Activated naive CD4-positive, alpha-beta T cell treated with Interleukin-2 at 50 U/mL for 16 hours (primary cell): ENCODE results near the gene CARMIL1.
"Not testable (repeated sequence)": the region's sequence is repeated elsewhere in the genome, so short reads cannot be mapped to it uniquely, and the experiment has no call there.

ENCODE experiments used
- DNase-seq: peaks from one replicate; pipeline ENCODE4 v3.0.0-alpha.2; 2020

Gene CARMIL1

DNA sequence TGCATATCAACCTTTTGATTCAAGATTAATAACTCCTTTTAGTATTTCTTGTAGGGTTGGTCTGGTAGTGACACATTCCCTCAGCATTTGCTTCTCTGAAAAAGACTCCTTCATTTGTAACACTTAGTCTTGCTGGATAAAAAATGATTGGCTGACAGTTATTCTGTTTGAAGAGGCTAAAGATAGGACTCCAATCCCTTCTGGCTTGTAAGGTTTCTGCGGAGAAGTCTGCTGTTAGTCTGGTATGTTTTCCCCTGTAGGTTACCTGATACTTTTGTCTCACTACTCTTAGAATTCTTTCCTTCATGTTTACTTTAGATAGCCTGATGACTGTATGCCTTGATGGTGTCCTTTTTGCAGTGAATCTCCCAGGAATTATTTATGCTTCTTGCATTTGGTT, 96.0 kb downstream of the CARMIL1 start:
- no peak for DNase-seq

DNA sequence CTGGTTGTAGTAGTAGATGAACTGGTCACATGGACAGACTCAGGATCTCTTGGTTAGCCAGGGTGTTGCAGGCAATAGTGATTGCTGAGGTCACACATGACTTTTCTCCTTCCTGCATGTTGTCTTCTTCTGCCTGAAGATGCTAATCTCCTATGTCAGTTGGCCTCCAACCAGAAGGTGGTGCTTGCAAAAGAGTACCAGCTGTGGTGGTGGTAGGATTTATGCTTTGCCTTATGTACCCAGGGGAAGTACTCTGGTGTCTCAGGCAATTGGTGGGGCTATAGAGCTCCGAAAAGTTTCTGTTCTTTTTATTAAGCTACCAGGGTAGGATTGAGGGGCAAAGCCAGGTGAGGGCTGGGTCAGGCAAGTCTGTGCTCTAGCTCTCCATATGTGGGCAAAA, 98.5 kb downstream of the CARMIL1 start:
- no peak for DNase-seq

DNA sequence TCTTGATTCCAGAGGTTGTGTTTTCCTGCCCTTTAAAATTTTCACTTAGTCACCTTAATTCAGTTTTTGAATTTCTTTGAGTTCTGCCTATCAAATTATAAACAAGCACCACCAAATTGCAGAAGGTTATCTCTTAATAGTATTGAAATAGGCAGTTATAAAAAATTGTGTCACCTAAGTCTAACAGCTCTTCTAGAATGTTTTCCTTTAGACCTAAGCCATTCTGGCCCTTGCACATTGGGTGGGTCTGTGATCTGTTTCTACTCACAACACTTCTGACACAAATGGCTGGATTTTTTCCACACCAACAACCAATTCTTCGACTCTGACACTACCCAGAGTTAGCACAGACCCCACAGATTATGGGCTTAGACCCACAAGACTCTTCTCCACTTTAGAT, 101.9 kb downstream of the CARMIL1 start:
- no peak for DNase-seq

DNA sequence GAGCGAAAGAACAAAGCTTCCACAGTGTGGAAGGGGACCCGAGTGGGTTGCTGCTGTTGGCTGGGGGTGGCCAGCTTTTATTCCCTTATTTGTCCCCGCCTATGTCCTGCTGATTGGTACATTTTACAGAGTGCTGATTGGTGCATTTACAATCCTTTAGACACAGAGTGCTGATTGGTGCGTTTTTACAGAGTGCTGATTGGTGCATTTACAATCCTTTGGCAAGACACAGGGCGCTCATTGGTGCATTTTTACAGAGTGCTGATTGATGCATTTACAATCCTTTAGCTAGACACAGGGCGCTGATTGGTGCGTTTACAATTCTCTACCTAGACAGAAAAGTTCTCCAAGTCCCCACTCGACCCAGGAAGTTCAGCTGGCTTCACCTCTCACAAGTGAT, 103.3 kb downstream of the CARMIL1 start:
- DNase-seq = not testable (repeated sequence)

DNA sequence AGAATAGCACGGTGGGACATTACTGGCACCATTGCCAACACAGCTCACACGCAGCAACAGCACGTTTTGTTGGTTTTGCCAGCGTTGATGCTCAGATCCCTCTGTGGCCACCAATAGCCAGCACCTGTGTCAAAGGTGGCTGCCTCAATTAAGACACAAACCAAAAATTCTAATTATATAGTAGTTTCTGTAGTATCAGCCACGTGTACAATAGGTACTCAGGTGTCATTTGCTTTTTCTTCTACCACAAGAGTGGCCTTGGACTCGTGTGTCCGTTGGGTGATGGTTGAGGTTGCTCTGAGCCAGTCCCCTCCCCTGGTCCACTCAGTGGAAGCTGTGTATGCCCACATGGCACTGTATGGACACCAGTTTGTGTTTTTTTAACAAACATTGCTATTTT, 105.1 kb downstream of the CARMIL1 start:
- no peak for DNase-seq

DNA sequence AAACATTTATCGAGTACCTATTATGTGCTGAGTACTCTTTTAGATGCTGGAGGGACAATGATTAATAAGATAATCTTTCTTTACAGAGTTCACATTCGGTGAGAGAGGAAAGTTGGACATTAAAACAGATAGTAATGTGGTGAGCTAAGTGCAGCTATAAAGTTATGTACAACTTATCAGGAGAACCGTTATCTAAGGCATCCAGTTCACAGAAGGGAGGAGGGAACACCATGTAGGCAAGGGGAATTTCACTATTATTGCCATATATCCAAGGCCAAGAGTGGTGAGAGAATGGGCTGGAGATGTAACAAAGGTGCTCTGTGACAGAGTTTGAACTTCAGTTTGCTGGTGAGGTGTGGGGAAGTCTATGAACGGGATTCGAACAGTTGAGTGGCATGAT, 105.8 kb downstream of the CARMIL1 start:
- no peak for DNase-seq

DNA sequence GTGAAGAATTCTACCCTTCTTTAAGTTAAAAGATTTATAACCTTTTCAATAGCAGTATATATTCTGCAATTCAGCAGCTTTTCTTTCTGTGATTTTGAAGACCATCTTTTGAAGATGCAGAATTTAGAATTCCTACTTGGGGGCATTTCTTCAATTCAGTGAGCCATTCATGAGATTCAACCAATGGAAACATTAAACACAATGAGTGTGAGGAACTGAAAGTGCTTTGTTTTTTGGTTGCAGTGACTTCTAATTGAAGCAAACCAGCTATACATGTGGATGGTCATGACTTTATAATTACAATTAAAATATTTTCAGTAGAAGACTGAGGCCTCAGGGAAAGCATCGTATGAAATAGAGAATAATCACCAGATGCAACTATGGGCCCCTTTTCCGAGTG, 108.3 kb downstream of the CARMIL1 start:
- DNase-seq = no peak

DNA sequence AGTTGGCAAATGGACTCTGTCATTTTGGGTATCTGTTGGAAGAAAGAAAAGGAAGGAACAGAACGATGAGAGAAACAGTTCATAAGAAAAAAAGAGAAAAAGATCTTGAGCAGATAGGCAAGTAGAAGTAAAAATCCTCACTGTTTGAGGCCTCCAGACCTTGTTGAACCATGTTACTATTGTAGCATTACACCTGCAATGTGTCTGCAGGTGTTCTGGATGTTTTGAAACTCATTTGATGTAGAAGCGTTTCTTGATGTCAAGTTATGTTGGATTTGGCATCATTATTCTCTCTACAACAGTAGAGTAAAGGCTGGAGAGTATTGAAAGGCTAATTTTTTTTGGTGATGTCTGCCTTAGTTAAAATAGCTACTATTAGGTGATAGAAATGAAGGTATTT, 108.7 kb downstream of the CARMIL1 start:
- no peak for DNase-seq

DNA sequence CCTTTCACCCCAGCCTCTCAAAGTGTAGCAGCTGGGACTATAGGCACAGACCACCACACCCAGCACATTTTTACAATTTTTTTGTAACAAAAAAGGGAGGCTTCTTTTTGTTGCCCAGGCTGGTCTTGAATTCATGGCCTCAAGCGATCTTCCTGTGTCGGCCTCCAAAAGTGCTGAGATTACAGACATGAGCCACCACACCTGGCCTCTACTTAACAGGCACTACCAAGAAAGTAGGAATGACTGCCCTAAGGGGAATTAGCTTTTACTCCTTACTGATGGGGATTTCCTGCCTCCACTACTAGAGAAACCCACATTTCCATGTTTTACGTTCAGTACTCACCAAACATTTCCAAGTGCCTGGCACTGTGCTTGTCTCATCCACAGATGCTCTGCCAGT, 109.6 kb downstream of the CARMIL1 start:
- DNase-seq = no peak

DNA sequence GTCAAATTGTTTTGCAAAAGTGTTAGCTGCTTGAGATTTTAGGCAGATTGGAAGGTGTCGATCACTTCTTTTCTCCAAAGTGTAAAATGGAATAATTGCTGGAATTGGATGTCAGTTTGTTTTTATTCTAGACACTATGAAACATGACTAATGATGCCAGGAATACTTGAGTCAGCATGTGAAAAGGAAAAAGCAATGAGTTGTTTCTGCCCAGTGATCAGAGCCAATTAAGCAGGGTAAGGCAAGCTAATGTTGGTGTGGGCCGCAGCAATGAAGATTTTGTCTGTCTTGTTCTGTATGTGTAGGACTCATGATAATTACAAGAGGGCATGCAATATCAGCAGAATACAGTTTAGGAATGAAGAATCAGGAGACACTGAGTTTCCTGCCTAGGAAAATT, 110.3 kb downstream of the CARMIL1 start:
- DNase-seq = no peak

DNA sequence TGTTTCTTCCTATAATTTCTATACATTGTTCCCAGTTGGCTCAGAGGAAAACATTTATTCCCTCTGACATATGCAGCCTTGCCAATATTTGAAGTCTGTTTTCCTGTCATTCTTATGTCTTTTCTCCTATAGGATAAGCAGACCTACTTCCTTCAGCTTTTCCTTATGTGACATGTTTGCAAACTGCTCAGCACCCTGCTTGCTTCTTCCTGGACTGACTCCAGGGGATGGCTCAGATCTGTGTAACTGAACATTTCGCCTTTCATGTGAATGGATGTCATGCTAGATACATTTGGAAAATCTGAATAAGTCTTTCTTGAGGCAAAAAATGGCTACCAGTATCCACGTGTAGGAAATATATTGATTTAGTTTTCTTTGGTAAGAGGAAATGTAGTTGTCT, 113.2 kb downstream of the CARMIL1 start:
- DNase-seq = no peak

DNA sequence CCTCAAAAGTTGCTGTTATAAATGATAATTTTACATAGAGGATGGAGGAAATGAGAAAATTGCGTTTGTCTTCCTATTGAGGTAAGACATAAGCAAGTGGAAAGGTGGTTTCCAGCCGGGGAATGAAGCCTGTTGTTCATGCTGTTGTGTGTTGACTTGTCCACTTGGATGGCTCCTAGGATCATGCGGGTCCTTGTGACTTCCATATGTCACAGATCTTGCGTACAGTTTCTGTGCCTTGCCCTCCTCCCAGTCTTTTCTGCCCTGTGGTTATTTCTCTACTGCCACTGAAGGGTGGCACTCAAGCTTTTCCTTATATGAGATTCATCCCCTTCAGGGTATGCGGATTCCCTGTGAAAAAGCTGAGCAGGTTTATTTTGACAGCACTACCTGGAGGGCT, 116.6 kb downstream of the CARMIL1 start:
- no peak for DNase-seq

DNA sequence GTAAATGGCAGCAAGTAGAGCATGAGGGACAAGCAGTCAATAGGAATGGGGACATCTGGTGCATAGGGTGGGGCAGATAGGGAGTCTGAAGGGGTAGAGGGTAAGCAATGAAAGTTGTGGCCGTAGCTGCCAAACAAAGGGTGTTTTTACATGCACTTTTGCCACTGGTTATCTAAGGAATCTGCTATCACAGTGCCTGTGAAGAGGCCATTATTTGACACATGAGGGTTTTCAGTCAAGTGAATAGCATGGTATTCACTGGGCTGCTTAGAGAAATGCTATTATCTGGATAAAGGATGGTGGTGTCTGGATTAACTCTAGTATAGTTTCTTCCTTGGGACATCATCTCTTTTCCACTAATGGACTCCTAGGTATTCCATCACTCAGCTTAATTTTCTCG, 118.2 kb downstream of the CARMIL1 start:
- no peak for DNase-seq

DNA sequence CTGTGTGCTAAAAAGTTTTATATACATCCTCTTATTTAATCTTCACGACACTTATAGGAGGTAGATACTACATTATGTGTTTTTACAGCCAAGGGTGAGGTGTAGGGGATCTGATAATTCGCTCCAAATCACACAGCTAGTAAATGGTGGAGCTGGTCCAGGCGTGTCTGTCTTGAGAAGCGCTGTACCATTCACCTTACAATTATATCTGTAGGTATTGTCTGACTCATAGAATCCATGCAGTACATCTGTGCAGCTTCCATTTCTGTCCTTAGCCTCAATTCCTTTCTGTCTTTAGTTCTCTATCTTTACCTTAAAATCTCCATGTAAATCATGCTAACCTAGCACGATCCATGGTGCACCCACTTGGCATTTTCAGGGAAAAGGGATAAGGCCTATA, 120.7 kb downstream of the CARMIL1 start:
- DNase-seq = no peak

DNA sequence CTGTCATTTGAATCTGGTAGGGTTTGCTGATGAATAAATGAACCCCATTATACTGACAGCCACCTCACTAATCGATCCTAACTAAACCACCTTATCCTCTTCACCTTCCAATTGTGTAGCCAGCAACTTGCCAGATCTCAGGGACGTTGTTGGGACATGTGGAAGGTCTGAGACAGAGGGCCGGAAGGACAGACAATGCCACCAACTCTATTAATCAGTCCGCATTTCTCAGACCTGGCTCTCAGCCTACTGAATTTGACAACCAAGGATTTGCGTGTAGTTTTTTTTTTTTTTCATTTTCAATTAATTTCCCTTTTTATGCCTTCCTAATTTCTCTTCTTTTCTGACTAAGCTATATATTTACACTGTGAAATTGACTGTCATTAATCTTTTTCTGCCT, 122.5 kb downstream of the CARMIL1 start:
- no peak for DNase-seq

DNA sequence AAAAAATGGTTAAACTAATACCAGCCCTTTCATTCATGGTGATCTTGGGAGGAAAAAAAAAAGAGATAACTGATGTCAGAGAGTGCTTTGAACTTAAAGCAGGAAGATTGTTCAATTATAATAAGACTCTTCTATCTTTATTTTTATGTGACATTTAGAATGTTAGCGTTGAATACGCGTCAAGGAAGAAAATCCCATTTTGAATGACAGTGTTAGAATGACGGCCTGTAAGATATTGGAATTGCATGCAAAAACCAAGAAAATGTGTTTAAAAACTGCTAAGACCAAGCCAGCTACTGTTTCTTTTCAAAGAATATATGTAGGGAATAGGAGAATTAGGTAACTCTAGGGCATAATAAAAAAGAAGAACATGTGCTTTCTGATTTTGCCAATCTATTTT, 123.0 kb downstream of the CARMIL1 start:
- no peak for DNase-seq

DNA sequence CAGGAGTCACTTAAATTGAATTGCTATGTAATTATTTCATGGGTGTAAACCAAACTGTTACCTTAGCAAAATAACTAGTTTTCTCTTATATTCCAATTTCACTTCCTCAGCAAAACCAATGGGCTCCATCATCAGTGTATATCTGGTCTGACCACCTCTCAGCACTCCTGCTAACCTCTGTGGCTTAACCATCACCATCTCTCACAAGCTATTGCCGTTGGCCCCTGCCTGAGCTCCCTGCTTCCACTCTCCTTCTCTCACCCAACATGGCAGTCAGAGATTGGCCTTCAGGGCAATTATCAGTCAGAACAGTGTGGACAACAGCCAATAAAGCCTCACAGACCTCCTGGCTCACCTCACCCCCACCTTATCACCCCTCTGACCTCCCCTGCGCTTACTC, 124.0 kb downstream of the CARMIL1 start:
- no peak for DNase-seq

DNA sequence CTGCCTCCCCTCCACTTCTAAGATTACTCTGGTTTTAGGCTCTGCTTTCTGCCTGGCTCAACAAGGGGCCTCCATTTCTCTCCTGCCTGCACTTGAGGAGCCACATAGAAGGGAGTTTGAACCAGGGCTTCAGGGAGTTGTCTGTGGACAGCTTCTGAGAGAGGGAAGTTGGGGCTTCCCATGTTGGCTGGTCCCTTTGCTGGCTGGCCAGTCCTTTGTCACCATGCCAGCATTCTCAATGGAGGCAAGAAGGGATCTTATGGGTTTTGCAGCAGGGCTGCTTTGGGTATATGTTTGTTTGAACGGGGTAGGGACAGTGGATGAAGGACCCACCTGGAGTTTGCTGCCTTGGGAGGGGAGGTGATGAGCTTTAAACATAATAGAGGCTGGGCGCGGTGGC, 124.9 kb downstream of the CARMIL1 start:
- DNase-seq = no peak

DNA sequence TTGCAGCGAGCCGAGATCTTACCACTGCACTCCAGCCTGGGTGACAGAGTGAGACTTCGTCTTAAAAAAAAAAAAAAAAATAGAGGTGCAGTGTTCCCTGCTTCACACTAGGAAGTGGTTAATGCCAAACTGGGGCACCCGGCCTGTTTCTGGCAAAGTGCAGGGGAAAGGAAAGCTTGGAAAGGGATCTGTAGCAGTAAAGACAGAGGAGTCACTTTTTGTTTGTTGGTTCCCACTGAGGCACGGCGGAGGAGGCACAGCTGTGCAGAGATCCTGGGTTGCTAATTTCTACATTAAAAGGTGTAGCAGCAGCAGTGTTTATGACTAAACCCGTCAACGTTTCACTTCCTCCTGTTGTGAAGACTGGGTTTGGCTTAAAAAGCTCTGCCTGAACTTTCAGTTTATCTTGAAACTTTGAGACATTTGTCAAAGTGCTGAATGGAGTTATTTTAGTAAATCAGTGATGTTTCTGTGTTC, 125.6 kb downstream of the CARMIL1 start:
- DNase-seq = peak; percentile 9

DNA sequence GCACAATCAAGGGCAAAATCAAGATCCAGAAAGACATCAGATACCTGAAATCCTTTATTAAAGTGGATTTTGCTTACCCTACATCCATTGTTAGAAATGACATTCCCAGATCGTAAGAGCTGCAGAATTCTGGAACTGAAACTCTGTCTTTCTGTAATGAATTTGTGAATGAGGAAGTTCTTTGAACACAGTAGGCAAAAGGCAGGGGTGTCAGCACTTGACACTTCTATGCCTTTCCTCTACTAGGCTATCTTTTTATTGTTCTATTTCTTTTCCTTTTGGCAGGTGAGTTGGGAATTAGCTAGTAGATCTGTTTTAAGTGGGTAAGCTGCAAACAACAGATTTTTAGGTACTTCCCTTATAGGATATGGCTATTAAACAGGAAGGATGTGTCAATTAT, 126.3 kb downstream of the CARMIL1 start:
- no peak for DNase-seq

DNA sequence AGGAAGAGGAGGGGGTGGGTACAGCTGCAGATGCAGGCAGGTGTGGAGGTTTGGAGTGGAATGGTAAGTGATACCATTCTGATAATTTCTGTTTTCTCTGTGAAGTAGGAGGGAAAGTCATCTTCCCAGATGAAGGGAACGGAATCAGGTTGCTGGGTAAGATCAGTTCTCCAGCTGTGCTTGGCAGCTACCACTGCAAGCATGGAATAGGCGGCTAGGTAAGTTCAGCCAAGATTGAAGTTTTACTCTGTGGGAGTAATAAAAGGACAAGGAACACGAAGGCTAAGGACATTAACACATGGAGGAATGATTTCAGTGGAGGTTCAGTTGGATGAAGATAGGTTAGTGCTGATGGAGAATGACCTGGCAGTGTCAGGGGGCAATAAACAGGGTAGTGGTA, 128.3 kb downstream of the CARMIL1 start:
- DNase-seq = no peak

DNA sequence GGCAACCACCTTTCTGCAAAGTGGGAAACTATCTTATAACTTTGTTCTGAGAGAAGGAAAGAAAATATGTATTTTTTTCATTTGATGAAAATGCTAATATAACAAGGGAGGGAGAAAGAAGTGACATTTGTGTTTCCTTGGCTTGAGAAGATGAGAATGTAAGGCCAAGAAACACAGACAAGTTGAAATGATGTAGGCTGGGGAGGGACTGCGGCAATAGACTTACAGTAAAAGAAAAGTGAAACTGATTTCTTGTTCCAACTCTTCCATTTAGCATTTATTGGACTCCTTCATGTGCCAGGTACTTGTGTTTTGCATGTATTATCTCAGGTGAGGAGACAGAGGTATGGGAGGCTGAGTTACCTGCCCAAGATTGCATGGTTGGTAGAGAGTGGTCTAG, 130.9 kb downstream of the CARMIL1 start:
- DNase-seq = no peak

DNA sequence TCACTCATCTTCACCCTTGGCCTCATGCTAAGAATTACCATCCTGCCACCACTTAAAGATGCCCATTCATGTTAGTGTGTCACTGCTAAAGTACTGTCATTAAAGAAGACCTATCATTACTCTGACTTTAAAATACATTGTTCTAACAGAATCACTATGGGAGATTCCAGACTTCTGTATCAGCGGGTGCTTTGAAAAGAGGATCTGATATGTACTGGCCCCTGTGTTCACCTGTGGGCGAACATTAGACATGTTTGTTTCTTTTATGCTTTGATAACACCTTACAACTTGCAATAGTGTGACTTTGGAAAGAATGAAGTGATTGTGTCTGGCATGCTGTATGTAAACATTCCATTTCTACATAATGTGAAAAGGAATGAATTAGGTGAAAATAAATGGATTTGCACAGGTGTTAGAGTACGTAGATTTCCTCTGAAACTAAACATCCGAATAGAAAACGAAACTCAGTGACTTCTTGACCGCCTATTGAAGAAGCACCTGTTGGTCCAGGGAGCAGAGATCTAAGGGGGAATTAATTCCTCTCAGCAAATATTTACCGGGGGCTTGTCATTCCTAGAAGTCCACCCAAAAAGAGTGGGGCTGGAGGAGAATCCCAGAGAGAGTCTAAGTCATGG, 132.3 kb downstream of the CARMIL1 start:
- DNase-seq = no peak

DNA sequence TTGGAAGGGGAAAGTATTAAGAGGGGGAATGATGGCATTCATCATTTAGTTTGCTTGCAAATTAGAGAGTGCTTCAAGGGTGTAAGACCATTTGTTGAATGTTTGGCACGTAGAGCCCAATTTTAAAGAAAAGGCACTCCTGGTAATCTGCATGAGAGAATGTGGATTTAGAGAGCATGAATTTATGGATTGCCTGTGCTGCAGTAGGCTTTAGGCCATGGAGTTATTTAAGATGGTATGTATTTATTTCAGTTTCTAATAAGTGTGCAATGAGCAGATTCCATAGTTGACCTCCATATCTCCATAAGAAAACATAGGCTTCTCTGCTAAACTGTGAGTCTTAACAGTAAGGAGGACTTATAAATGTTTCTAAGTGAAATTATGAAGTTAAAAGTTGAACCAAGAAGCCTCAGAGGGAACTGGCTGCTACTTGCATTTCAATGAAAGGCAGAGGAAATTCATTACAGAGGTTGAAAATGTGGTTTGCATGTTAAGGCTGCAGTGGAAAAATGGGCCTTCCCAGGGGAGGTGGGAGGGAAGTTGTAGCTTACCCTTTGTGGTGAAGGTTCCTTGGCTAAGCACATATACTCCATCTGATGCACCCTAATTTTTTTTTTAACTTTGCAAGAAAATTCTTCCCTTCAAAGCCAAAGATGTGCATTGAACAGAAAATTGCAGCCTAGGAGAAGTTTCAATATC, 134.2 kb downstream of the CARMIL1 start:
- no peak for DNase-seq

DNA sequence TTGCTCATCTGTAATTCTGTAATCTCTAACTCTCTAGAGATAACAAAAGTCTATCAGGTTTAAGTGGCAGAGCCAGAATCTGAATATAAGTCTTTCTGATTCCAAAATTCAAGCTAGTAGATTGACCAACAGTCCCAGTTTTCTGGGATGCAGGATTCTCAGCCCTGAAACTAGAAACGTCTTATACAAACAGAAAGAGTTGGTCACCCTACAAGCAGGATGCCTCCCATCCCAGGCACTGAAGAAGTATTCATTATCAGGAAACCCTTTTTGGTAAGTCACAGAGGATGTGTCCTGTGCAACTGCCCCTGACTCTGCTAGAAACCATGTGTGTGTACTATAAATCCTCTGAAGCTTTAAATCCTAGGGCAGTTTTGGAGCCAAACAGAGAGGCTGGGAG, 135.0 kb downstream of the CARMIL1 start:
- no peak for DNase-seq
